Muscle layer of colon (tissue), 2 donors: Measurements from ENCODE around the gene ACACA.

Experiments
- H3K27ac ChIP-seq: one replicate; pipeline ENCODE4 v1.7.0; 2013; ENCODE audit warnings: low read depth, mild to moderate bottlenecking, low read length, moderate library complexity
- H3K27me3 ChIP-seq, 2 donors: one replicate each; pipeline ENCODE4 v1.7.0; 2013; ENCODE audit warnings: low read length in 2 of 2, mild to moderate bottlenecking in 2 of 2; ENCODE audit not compliant: insufficient read depth in 2 of 2, control insufficient read depth in 1 of 2
- H3K36me3 ChIP-seq: one replicate; pipeline ENCODE4 v1.7.0; 2013; ENCODE audit warnings: mild to moderate bottlenecking, low read length; ENCODE audit not compliant: insufficient read depth
- H3K4me1 ChIP-seq: one replicate; pipeline ENCODE4 v1.7.0; 2013; ENCODE audit warnings: mild to moderate bottlenecking, low read length; ENCODE audit not compliant: insufficient read depth
- H3K4me3 ChIP-seq, 2 donors: one replicate each; pipeline ENCODE4 v1.7.0; 2013; ENCODE audit warnings: low read length in 2 of 2, low read depth in 1 of 2, mild to moderate bottlenecking in 1 of 2, moderate library complexity in 1 of 2
- H3K9ac ChIP-seq: one replicate; pipeline ENCODE4 v1.7.0; 2013; ENCODE audit warnings: low read length
- H3K9me3 ChIP-seq: one replicate; pipeline ENCODE4 v1.7.0; 2013; ENCODE audit warnings: mild to moderate bottlenecking, low read length
- donor health status: abdominal sarcoma.
- donor health status: Adenocarcinoma of cecum.

Gene ACACA

DNA sequence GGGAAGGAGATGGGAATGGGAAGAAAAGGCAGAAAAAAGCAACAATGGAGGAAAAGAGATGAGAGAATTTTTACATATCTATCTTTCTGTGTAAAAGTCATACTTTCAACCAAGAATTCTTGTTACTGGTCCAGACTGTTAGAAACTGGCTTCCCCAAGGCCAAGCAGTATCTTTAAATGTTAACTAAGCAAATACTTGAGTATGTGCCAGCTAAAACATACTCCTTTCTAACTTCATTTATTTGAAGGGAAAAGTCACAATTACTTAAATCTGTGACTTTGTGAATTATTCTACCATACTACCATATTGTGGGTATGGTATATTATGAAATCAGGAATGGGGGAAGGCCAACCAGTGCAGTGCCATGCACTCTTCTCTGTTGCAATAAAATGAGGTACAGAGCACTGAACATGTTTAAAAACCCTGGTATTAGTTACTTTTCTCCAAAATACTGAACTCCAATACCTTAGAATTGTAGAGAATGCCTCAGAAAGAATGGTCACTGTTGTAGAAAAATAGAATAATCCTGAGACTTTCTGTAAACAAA is 123.1 kb downstream of the ACACA start:
- Histone ChIP-seq H3K27me3 (no peaks in the 10 kb centered on the region), H3K4me1 (no peaks in the 10 kb centered on the region), H3K9me3 (no peaks in the 10 kb centered on the region), H3K9ac (no peak overlapping the region), H3K27ac (no peak overlapping the region), H3K36me3 (no peaks in the 10 kb centered on the region), H3K4me3 (no peak overlapping the region)

DNA sequence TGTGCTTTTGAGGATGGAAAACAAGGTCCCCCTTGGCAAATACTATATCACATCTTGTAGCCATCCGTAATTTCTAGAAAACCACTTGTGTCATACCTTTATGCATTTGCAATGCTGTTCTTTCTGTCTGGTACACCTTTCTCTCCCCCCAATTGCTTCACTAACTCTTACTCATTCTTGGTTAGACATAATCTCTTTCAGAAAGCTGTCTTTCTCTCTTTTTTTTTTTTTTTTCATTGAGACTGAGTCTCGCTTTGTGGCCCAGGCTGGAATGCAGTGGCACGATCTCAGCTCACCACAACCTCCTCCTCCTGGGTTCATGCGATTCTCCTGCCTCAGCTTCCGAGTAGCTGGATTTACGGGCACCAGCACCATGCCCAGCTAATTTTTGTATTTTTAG is 125.8 kb downstream of the ACACA start:
- Histone ChIP-seq H3K9ac (no peak overlapping the region), H3K27me3 (no peaks in the 10 kb centered on the region), H3K36me3 (peaks cover 6% of the 10 kb centered on the region), H3K4me1 (no peaks in the 10 kb centered on the region), H3K4me3 (no peak overlapping the region), H3K9me3 (no peaks in the 10 kb centered on the region), H3K27ac (no peak overlapping the region)

DNA sequence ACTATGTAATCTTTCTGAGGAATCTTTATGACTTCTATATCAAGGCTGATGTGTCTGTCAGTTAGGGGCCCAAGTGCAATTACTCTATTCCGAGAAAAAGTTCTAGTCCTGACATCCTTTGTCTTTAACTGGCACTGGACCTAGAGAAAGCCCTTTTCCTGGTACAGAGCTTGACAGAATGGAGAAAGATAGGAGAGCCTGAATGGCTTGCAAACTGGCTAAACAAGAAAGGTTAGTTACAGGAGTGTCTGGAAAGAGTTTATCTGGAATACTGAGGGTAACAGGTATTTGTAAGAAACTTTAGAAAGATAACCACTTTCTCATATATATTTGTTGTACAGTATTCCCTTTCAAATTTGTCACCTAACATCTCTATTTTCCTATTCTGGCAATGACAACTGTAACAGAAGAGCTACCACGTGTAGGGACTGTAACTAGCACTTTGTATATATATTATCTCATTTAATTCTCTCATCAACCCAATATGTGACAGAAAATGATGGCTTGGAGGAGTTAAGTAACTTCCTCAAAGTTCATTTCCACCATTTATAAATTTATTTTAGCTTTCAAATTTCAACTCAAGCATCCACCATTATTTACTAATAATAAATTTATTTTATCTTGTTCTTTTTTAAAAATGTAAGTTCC is 128.3 kb downstream of the ACACA start:
- Histone ChIP-seq H3K27ac (no peak overlapping the region), H3K4me1 (peaks cover 9% of the 10 kb centered on the region), H3K9me3 (no peaks in the 10 kb centered on the region), H3K27me3 (no peaks in the 10 kb centered on the region), H3K36me3 (peaks cover 6% of the 10 kb centered on the region), H3K4me3 (no peak overlapping the region), H3K9ac (no peak overlapping the region)

- Histone ChIP-seq H3K9ac (no peak overlapping the region), H3K27ac (no peak overlapping the region), H3K9me3 (no peaks in the 10 kb centered on the region), H3K27me3 (no peaks in the 10 kb centered on the region), H3K36me3 (peaks cover 6% of the 10 kb centered on the region), H3K4me1 (peaks cover 9% of the 10 kb centered on the region), H3K4me3 (no peak overlapping the region)
These were observed 130.2 kb downstream of the ACACA start for GRCh38 chr17:37276475-37276874.

DNA sequence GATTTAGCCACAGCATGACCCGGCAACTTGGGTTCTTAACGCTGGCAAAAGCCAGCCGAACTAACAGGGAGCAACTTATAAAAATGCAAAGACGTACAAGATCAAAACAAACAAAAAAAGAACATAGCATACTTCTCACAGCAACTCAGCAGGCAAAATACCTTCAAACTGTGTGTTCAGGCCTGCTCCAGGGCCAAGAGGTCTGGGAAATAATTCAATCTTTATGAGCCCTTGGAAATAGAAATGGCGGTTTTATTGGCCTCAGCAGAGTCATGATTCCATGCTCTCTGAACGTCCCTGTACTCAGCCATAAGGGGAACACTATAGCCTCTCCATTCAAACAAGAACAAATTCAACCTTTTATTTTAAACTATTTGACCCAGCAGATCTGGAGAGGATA is 132.2 kb downstream of the ACACA start:
- Histone ChIP-seq H3K27me3 (no peaks in the 10 kb centered on the region), H3K4me3 (no peak overlapping the region), H3K9me3 (no peaks in the 10 kb centered on the region), H3K4me1 (peaks cover 9% of the 10 kb centered on the region), H3K27ac (no peak overlapping the region), H3K9ac (no peak overlapping the region), H3K36me3 (peaks cover 14% of the 10 kb centered on the region)

DNA sequence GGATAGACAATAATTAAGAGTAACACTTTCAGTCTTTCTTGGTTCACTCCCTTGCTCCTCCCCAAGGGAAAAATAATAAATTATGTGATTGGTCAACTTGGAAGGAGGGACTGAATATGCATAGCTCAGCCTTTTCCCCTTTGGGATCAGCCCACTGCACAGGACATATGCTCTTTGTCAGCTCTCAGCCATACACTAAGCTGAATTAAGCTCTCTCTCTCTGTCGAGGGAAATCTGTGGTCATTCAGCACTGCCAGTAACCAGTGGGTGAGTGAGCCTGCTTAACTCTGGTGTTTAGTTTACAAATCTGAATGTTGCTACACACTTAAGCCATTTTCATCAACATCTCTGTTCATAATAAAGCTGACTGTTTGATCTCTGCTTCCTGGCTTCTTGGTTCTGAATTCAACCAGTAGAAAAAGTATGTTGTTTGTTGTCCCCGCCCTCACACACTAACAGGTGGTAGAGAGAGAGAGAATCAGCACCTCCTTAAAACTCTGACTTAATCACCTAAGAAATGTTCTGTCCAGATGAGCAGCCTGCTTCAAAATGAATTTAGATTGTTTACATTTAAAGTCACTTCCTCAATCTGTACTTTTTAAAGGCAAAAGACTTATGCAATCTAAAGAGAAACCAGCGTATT is 133.1 kb downstream of the ACACA start:
- H3K27me3 ChIP-seq = no peaks in the 10 kb centered on the region
- no peak overlapping the region for H3K4me3 ChIP-seq
- no peaks in the 10 kb centered on the region for H3K9me3 ChIP-seq
- H3K4me1 ChIP-seq = peaks cover 9% of the 10 kb centered on the region
- H3K27ac ChIP-seq = no peak overlapping the region
- H3K36me3 ChIP-seq = peaks cover 14% of the 10 kb centered on the region
- H3K9ac ChIP-seq = no peak overlapping the region

- Histone ChIP-seq H3K9ac (no peak overlapping the region), H3K36me3 (peaks cover 30% of the 10 kb centered on the region), H3K4me1 (no peaks in the 10 kb centered on the region), H3K27me3 (no peaks in the 10 kb centered on the region), H3K27ac (no peak overlapping the region), H3K9me3 (peaks cover 3% of the 10 kb centered on the region), H3K4me3 (no peak overlapping the region)
These were observed 141.0 kb downstream of the ACACA start for GRCh38 chr17:37265446-37266173.

DNA sequence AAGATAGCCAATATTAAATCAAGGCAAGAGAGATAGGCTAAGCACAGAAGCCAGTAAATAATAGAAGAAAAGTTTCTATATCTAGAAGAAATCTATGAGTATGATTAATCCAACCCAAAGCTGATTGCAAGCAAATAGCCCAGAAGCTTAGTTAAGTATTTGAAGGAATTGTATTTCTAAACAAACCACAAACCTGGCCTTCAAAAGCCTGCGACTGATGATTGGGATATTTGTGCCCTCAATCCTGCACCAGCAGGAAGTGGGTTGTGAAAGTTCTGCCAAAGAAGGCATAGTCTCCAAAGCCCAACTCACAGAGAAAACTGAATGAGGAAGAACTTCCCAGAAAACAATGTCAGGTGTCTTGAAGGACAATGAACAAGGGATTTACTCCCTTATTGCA is 145.3 kb downstream of the ACACA start:
- Histone ChIP-seq H3K9ac (no peak overlapping the region), H3K36me3 (peaks cover 22% of the 10 kb centered on the region), H3K27me3 (no peaks in the 10 kb centered on the region), H3K9me3 (peaks cover 3% of the 10 kb centered on the region), H3K4me3 (no peak overlapping the region), H3K4me1 (no peaks in the 10 kb centered on the region), H3K27ac (no peak overlapping the region)

GRCh38 chr17:37259030-37259735 is 147.5 kb downstream of the ACACA start:
- H3K36me3 ChIP-seq = peaks cover 9% of the 10 kb centered on the region
- H3K27me3 ChIP-seq = no peaks in the 10 kb centered on the region
- no peak overlapping the region for H3K9ac ChIP-seq
- H3K4me1 ChIP-seq = no peaks in the 10 kb centered on the region
- no peak overlapping the region for H3K27ac ChIP-seq
- H3K9me3 ChIP-seq = no peaks in the 10 kb centered on the region
- no peak overlapping the region for H3K4me3 ChIP-seq

DNA sequence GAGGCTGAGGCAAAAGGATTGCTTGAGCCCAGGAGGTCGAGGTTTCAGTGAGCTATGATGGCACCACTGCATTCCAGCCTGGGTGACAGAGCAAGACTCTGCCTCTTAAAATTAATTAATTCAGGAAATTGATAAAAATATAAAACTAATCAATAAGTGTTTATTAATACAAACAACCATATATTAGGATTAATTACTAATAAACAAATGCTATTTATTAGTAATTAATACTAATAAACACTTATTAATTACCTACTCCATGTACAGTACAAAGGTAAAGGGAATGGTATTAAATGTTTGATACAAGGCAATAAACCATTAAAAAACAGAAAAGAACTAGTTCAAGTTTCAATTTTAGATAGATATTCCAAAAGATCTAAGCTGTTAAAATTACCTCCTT is 150.0 kb downstream of the ACACA start:
- Histone ChIP-seq H3K9me3 (no peaks in the 10 kb centered on the region), H3K36me3 (peaks cover 3% of the 10 kb centered on the region), H3K4me3 (no peak overlapping the region), H3K9ac (no peak overlapping the region), H3K4me1 (no peaks in the 10 kb centered on the region), H3K27me3 (no peaks in the 10 kb centered on the region), H3K27ac (no peak overlapping the region)

GRCh38 chr17:37255432-37255831 is 151.2 kb downstream of the ACACA start:
- H3K4me3 ChIP-seq = no peak overlapping the region
- H3K4me1 ChIP-seq = no peaks in the 10 kb centered on the region
- H3K27me3 ChIP-seq = no peaks in the 10 kb centered on the region
- H3K9me3 ChIP-seq = no peaks in the 10 kb centered on the region
- peaks cover 6% of the 10 kb centered on the region for H3K36me3 ChIP-seq
- no peak overlapping the region for H3K9ac ChIP-seq
- no peak overlapping the region for H3K27ac ChIP-seq
